Kidney epithelial cell (primary cell): Measurements from ENCODE around the gene PSD. TPM values are rescaled to one million over a fixed set of nuclear protein-coding genes. Genes with fewer than 3 reads are reported as not detected.

Experiments used
- DNase-seq: peaks from one replicate; pipeline ENCODE4 v3.0.0-alpha.2; 2010; ENCODE audit warnings: low read depth
- H3K27me3 ChIP-seq: 2 replicates; pipeline ENCODE4 v1.6.0; 2011; ENCODE audit warnings: low read length; ENCODE audit not compliant: control insufficient read depth, insufficient read depth
- H3K36me3 ChIP-seq: 2 replicates; pipeline ENCODE4 v1.5.1; 2011; ENCODE audit warnings: low read length; ENCODE audit not compliant: control insufficient read depth, insufficient read depth
- H3K4me3 ChIP-seq: 2 replicates; pipeline ENCODE4 v1.5.1; 2011; ENCODE audit warnings: low read depth, mild to moderate bottlenecking, control low read depth, low read length
- total RNA-seq: library from RNA; depleted of rRNA; stranded (reverse); fragments of >200 nt; gene quantifications from 2 replicates; pipeline ENCODE4 v1.2.3, GENCODE V29; 2015
- TF ChIP-seq, protein P1 (sequence below): IDR thresholded peaks from 2 replicates; pipeline ENCODE4 v1.5.1; 2011; ENCODE audit warnings: mild to moderate bottlenecking, moderate library complexity, low read length, control low read depth, inconsistent platforms; ENCODE audit not compliant: insufficient read depth, poor library complexity, severe bottlenecking

Gene PSD
- total RNA-seq: 2.0 and 3.8 TPM in 2 replicates

DNA sequence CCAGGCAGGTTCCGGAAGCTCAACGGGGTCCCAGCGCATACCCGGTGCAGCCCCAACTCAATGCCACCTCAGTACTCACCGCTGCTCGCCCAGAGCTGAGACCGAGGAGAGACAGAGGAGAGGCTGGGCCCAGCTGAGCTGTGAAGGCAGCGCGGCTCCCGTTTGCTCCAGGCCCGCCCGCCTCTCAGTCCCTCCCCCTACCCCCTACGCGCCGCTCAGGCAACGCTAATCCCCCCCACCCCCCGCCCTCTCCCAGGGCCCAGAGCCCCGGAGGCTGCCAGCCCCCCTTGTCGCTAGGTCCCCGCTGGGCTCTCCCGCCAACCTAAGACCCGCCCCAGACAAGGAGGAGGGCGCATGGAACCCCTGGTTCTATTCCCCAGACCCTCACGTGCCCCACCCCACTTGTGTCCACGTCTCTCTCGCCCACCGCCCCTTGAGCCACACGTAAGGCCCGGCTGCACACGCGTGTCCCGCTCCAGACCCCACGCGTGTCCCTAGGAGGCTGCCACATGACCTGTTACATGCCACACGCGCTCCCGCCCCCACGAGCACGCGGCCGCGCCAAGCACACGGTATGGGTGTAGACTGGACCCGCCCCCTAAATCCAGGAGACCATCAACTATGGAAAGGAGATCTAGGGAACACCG is at the start of gene PSD:
PSD (minus strand) TSS at position 164 of the 647 bp plus-strand sequence. CDS start 1,747 bp downstream, outside the sequence.
- Histone ChIP-seq H3K27me3 (peaks cover 25% of the 10 kb centered on the region), H3K4me3 (peak within 1 kb of the TSS; percentile 62), H3K36me3 (no peaks in the 10 kb centered on the region)
- no peak for DNase-seq
- TF ChIP-seq, protein P1, sequence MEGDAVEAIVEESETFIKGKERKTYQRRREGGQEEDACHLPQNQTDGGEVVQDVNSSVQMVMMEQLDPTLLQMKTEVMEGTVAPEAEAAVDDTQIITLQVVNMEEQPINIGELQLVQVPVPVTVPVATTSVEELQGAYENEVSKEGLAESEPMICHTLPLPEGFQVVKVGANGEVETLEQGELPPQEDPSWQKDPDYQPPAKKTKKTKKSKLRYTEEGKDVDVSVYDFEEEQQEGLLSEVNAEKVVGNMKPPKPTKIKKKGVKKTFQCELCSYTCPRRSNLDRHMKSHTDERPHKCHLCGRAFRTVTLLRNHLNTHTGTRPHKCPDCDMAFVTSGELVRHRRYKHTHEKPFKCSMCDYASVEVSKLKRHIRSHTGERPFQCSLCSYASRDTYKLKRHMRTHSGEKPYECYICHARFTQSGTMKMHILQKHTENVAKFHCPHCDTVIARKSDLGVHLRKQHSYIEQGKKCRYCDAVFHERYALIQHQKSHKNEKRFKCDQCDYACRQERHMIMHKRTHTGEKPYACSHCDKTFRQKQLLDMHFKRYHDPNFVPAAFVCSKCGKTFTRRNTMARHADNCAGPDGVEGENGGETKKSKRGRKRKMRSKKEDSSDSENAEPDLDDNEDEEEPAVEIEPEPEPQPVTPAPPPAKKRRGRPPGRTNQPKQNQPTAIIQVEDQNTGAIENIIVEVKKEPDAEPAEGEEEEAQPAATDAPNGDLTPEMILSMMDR: no peak

DNA sequence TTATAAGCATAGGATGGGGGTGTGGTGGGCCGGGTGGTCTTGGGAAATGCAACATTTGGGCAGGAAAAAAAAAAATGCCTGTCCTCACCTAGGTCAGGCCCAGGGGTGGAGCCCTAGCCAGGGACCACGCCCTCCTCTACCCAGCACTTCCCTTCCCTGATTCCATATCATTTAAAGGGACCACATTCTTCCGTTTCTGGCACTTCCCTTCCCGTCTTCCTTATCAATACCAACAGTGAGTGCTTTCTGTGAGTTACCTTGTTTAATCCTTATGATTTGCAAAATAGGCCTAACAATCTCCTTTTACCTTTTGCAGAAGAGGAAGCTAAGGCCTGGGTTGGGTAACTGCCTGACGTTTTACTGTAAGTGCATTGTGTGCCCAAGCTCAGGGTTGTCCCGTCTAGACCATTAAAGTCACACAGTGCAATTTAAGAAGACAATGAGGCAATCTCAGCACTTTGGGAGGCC is 49.4 kb upstream of the PSD start:
- H3K27me3 ChIP-seq: no peaks in the 10 kb centered on the region
- DNase-seq: no peak
- TF ChIP-seq, protein P1: no peak
- no peaks in the 10 kb centered on the region for H3K36me3 ChIP-seq
- H3K4me3 ChIP-seq: no peak overlapping the region

DNA sequence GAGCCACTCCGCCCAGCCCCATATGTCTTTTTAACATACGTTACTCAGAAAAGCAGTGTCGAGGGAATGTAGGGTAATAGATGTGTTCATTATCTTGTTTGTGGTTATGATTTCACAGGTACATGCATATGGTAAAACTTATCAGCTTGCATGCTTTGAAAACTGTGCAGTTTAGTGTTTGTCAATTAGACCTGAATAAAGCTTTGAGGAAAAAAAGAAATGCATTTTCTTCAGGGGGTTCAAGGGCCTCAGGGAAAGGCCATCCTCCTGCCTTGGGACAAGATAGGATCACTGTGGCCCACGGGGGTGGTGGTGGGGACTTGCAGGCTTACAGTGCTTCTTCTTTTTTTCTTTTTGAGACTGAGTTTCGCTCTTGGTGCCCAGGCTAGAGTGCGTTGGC is 48.7 kb upstream of the PSD start:
- TF ChIP-seq, protein P1: no peak
- DNase-seq: no peak
- H3K36me3 ChIP-seq: no peaks in the 10 kb centered on the region
- H3K27me3 ChIP-seq: no peaks in the 10 kb centered on the region
- no peak overlapping the region for H3K4me3 ChIP-seq

DNA sequence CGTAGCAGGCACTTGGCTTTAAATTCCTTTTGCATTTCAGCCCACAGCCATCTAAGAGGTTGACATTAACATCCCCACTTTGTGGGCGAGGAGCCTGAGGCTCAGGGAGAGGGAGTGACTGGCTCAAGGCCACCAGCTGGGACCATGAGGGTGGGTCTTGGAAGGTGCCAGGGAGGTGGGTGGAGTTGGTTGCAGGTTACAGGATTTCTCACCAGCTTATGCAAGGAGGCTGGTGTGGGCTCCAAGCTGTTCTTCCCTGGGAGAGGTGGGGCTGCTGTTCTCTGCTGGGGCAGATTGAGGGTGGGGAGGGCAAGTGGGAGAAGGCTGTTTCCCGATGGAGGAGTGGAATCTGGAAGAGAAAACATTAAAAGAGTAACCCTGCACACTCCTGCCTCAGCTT is 46.9 kb upstream of the PSD start:
- Histone ChIP-seq H3K4me3 (no peak overlapping the region), H3K27me3 (no peaks in the 10 kb centered on the region), H3K36me3 (no peaks in the 10 kb centered on the region)
- no peak for DNase-seq
- TF ChIP-seq, protein P1: no peak

DNA sequence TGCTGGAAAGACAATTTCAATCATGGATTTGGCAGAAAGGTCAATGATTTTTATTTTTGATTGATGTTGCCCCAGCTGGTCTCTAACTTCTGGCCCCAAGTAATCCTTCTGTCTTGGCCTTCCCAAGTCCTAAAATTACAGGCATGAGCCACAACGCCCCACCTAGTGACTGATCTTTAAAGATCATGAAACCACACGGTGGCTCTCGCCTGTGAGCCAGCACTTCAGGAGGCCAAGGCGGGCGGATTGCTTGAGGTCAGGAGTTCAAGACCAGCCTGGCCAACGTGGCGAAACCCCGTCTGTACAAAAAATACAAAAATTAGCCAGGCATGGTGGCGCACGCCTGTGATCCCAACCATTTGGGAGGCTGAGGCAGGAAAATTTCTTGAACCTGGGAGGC is 45.4 kb upstream of the PSD start:
- DNase-seq: no peak
- TF ChIP-seq, protein P1: no peak
- no peak overlapping the region for H3K4me3 ChIP-seq
- no peaks in the 10 kb centered on the region for H3K36me3 ChIP-seq
- H3K27me3 ChIP-seq: no peaks in the 10 kb centered on the region
